ENCODE data around the gene KYAT1.
A peak's percentile ranks its signal among the peaks of the same experiment; 100 is the strongest.

Gene KYAT1

DNA sequence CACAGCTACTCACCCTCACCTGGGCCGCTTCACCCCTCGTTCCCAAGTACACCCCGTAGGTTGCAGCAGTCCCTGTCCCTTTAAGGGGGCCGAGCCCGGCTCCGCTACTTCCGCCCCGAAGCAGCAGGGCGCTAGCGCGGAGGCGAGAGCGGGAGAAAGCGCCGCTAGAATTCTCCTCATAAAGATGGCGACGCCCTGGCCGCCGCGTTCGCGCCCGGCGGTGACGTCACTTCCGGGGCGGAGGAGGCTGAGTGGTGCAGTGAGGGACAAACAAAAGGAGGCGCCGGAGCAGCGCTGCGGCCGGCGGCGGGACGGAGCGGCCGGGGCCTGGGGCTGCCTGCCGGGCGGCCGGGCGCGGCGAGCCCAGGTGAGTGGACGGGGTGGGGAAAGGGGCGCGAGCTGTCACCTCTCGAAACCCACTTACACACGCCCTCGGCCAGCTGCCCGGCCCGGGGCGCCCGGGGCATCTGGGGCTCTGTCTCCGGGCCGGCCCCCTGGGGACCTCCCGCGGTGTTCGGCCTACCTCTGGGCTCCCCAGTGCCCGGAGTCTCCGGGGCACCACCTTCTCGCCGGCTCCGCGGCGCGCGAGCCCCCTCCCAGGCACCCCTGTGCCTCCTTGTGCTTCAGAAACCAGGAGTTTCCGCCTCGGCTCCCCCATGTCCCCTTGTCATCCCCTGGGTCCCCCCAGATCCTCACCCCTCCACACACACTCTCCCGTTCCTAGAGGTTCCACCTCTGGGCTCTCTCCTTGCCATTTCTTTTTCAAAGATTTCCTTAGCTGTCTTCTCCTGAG is at the start of gene KYAT1, which contains the start of gene LRRC8A:
TSS of gene KYAT1 (minus strand) at position 67 of the 793 bp plus-strand sequence. CDS start 36,545 bp downstream, outside the sequence.
TSS of gene LRRC8A (plus strand) at position 250 of the 793 bp plus-strand sequence. CDS start 25,032 bp downstream, outside the sequence.
- peak; percentile 96 for DNase-seq (ENCODE audit: low spot score)

DNA sequence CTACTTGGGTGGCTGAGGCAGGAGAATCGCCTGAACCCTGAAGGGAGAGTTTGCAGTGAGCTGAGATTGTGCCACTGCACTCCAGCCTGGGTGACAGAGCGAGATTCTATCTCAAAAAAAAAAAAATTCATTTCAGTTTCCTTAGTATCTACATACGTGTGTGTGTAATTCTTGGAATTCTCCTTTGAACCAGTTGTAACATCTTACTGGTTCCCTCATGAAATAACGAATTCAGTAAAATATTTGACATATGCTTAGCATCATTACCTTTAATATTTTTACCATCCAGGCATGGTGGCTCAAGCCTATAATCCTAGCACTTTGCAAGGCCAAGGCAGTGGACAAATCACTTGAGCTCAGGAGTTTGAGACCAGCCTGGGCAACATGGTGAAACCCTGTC is 47.8 kb upstream of the KYAT1 start:
- DNase-seq (ENCODE audit: low spot score): no peak

DNA sequence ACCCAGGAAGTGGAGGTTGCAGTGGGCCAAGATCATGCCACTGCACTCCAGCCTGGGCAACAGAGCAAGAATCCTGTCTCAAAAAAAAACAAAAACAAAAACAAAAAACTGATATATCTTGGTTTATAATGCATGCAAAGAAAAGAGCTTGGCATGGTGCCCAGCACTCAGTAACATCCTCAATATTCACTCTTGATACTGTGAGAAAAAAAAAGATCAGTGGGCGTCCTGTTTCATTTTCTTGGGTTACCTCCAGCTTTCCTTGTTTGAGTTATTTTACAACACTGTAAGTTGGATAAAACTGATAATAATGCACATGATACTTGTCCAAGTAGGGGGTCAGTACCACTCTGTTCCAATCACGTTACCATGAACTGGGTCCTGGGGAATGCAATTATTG is 46.9 kb upstream of the KYAT1 start:
- DNase-seq (ENCODE audit: low spot score): no peak

DNA sequence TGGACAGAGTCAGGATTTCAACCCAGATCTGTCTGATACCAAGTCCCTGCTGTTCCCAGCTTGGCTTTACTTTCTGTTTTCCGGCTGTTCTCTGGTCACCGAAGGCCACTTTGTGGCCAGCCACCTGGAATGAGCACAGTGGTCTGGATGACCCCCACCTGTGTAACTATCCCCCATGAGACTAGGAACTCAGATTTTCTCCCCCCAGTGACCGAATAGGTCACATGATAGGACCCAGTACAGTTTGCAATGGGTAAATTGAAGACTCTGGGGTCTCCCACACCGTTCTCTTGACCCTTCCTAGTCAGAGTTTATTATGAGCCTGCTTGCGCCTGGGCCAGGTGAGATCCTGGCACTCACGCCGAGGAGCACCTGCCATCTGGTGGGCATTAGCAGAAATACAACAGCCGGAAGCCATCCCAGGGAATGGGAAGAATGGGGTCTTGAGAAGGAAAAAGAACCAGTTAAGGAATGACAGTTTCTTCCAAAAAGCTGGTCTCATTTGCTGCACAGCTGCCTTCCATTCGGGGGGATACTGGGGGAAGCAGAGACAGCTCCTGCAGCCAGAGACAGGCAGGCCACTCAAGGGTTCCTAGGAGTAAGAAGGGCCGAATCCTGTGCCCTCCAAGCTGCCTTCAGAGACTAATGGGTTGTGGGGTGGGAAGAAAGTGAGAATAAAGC is 46.1 kb upstream of the KYAT1 start:
- DNase-seq (ENCODE audit: low spot score): peak; percentile 93

DNA sequence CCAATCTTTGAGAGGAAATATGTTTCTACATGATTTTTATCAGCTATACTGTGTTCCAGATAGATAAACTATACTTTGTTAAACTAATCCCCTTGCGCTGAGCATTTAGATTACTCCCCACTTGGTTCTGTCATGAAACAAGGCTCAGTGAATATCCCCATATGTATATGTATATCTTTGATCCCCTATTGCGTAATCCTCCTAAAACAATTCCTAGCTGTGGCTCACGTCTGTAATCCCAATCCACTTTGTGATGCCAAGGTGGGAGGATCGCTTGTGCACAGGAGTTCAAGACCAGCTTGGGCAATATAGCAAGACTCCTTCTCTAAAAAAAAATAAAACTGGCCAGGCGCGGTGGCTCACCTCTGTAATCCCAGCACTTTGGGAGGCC is 41.7 kb upstream of the KYAT1 start:
- DNase-seq (ENCODE audit: low spot score): no peak

DNA sequence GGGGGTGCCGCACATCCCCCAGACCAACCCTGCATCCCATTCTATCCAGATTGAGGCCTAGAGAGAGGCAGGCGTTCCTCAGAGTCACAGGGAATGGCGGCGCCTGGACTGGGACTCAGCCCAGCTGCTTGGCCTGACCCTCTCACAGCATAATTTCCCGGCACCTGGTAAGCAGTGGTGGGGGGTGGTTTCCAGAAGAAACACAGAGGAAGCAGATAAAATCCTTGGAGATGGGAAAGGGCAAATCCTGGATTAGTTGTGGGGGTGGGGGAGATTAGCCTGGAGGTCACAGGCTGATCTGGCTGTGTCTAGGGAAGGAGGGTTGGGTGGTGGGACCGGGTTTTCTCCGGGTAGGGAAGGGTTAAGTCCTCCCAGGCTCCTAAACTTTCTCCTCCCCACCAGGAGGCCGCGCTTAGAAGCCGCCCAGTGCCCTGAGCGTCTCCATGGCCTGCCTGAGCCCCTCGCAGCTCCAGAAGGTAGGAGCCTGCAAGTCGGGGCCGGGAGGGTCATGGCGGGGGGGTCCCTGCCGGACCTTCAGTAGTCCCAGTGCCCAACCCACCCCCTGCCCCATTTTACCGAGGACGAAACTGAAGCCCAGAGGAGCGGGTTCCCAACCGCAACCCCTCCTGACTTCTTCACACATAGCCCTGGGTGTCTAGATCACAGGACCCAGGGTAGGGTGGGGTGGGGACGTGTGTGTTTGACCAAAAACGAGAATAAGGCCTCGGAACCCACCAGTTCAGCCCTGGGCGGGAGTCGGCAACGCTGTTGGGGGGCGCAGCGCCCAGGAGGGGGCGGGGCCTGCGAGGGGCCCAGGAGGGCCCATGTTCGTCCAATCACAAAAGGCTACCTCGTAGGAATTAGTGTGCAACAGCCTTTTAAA is 40.4 kb upstream of the KYAT1 start:
- DNase-seq (ENCODE audit: low spot score): no peak

DNA sequence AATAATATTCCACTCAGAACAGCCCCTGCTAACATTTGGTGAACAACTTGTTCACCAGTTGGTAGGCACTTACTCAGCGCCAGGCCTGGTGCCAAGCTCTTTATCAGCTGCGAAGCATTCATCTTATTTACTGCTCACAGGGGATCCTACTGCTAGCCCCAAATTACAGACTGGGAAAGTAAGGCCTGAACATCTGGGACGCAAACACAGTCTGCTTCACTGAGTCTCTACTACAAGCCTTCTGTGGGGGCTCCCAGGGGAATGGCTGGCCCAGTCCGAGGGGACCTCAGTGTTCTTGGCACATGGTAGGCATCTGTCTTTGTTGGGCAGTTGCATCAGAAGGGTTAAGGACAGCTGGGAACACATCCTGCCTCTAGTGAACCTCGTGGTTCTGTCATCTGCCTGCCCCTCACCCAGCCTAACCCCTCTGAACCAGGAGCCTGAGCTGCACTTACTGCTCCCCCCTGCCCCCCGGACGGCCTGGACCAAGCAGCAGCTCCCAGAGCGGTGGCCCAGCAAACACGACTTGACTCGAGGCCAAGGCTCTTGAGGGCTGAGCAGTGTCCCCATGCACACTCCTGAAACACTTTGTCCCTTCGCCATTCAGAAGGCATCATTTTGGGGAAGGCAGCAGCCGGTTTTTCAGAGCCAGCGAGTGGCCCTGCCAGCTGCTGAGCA is 38.8 kb upstream of the KYAT1 start, which contains the start of gene PHYHD1:
TSS of gene PHYHD1 (plus strand) at position 602 of the 678 bp plus-strand sequence. CDS start 1,342 bp downstream, outside the sequence.
- DNase-seq (ENCODE audit: low spot score): no peak

DNA sequence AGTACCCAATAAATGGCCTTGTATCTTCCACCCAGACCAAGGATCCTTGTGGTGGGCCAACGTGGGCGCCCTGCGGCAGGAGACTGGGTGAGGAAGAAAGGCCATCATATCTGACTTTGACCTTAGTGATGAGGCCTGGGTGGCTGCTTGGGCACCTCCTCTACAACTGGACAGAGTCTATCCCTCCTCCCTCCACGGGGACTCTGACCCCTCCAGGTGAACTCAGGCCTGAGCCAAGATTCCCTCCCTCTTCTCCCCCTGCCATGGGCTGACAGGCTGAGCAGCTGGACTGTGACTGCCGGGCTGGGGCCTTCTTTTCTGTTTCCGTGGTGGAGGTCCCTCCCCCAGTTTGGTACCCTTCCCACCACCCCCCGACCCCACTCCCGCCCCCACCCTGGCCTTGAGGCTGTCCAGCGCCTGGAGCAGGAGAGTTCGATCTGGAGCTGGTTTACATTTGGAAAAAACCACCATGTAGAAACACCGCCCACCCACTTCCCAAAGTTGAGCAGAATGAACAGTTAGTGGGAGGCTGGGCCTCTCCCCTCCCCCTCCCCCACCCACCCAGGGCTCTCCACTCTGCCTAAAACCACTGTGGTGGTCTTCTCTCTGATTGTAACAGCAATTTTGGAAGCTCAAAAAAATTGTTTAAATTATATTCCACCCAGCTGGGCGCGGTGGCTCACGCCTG is 37.8 kb upstream of the KYAT1 start:
- DNase-seq (ENCODE audit: low spot score): peak; percentile 48

DNA sequence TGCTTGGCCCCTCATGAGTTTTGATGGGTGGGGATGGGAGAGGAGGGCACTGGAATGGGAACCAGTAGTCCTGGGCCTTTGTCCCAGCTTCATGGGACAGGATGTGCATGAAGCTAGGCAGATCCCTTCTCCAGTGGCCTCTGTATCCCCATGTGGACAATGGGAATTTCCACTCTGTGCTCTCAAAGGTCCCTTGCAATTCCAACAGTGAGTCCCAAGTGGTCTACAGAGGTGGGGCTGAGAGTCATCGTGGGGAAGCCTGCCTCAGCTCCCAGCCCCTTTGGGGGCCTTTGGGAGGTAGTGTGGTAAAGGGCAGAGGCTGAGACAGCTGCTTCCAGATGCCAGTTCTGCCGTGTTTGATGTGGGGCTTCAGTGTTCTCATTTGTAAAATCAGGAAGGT is 37.2 kb upstream of the KYAT1 start:
- DNase-seq (ENCODE audit: low spot score): no peak

DNA sequence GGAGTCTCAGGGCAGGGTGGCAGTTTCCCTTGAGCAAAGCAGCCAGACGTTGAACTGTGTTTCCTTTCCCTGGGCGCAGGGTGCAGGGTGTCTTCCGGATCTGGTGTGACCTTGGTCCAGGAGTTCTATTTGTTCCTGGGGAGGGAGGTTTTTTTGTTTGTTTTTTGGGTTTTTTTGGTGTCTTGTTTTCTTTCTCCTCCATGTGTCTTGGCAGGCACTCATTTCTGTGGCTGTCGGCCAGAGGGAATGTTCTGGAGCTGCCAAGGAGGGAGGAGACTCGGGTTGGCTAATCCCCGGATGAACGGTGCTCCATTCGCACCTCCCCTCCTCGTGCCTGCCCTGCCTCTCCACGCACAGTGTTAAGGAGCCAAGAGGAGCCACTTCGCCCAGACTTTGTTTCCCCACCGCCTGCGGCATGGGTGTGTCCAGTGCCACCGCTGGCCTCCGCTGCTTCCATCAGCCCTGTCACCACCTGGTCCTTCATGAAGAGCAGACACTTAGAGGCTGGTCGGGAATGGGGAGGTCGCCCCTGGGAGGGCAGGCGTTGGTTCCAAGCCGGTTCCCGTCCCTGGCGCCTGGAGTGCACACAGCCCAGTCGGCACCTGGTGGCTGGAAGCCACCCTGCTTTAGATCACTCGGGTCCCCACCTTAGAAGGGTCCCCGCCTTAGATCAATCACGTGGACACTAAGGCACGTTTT is 35.5 kb upstream of the KYAT1 start:
- DNase-seq (ENCODE audit: low spot score): no peak

DNA sequence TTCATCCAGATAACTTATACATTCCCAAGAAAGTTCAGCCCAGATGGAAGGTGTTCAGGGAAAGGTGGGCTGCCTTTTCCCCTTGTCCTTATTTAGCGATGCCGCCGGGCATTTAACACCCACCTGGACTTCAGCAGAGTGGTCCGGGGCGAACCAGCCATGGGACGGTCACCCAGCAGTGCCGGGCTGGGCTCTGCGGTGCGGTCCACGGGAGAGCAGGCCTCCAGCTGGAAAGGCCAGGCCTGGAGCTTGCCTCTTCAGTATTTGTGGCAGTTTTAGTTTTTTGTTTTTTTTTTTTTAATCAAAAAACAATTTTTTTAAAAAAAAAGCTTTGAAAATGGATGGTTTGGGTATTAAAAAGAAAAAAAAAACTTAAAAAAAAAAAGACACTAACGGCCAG is 35.0 kb upstream of the KYAT1 start:
- no peak for DNase-seq (ENCODE audit: low spot score)

DNA sequence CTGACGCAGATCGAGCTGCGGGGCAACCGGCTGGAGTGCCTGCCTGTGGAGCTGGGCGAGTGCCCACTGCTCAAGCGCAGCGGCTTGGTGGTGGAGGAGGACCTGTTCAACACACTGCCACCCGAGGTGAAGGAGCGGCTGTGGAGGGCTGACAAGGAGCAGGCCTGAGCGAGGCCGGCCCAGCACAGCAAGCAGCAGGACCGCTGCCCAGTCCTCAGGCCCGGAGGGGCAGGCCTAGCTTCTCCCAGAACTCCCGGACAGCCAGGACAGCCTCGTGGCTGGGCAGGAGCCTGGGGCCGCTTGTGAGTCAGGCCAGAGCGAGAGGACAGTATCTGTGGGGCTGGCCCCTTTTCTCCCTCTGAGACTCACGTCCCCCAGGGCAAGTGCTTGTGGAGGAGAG is 34.5 kb upstream of the KYAT1 start:
- DNase-seq (ENCODE audit: low spot score): no peak

DNA sequence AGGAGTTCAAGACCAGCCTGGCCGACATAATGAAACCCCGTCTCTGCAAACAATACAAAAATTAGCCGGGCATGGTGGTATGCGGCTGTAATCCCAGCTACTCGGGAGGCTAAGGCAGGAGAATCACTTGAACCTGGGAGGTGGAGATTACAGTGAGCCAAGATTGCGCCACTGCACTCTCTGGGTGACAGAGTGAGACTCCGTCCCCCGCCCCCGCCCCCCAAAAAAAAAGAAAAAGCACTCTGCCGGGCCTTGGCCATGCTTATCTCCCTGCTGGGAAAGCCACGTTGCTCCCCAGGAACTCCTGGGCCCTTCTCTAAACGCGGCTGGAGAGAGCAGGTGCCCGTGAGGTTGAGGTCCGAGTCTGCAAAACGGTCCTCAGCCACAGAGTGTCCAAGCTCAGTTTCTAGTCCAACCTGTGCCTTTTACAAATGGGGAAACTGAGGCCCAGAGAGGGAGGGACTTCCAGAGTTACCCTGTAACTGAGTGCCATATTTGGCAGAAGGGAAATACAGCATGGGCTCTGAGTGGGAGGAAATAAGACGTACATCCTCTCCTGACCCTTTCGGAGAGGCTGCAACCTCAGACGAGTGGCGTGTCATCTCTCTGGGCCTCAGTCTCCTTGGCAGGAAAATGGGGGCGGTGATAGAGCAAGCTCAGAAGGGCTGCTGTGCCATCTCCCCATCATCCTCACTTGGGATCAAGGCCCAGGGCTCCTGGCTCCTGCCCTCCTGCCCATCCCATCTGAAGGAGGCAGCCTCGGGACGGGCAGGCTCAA is 32.4 kb upstream of the KYAT1 start:
- no peak for DNase-seq (ENCODE audit: low spot score)

DNA sequence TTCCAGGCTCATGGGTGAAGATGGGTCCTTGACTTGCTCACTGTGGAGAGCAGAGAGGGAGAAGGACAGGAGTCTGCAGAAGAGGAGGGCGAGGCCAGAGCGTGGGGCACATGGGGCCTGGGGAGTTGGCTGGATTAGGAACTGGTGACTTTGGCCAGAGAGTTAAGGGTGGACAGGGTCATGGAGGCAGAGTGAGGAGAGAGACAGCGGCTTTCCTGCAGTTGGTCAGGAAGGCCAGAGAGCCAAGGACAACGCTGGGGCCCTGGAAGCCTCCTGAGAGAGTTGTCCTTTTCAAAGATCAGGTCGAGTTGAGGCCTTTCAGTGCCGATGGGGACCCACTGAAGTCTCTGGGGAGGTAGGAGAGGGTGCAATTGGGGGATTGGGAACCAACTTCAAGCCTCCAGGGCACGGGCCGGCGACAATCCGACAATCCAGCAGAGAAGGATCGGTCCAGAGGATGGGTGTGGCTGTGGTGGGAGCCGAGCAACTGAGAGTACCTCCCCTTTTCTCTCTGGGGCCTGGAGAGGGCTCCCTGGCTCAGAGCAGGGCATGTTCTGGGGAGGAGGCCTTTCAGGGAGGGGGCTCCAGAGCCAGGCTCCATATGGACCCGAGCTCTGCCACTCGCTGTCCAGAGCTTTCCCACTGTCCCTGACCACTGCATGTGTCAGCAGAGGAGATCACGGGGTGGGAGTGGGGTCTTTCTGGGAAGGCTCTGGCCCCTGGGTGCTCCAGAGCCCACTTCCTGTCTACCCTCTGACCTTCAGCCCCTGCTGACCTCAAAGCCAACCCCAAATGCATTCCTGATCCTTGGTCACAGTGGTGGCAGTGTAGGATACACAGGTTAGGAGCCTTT is 31.5 kb upstream of the KYAT1 start:
- DNase-seq (ENCODE audit: low spot score): no peak

DNA sequence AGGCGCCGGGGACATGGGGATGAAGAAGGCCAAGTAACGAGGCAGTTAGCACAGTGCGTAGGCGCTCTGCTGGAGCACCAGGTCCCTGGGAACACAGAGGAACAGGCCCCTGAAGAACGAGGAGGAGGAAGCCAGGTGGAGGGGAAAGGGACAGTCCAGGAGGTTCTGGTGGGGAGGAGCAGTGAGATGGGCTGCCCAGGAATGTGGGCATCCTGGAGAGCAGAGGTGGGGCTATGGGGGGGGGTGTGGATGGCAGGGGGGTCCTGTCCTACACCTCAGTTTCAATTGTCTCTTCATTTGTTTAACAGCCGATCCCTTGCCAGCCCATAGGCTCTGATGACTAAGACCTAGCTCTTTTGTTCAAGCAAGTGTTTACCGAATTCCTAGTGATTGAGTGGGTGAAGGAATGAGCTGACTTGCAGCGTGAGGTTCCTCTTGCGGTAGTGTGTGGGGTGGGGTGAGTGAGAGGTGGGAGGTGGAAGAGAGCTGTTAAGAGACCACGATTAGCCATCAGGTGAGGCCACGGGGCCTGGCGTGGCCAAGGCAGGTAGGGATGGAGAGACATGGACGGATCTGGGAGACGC is 30.6 kb upstream of the KYAT1 start:
- DNase-seq (ENCODE audit: low spot score): no peak

DNA sequence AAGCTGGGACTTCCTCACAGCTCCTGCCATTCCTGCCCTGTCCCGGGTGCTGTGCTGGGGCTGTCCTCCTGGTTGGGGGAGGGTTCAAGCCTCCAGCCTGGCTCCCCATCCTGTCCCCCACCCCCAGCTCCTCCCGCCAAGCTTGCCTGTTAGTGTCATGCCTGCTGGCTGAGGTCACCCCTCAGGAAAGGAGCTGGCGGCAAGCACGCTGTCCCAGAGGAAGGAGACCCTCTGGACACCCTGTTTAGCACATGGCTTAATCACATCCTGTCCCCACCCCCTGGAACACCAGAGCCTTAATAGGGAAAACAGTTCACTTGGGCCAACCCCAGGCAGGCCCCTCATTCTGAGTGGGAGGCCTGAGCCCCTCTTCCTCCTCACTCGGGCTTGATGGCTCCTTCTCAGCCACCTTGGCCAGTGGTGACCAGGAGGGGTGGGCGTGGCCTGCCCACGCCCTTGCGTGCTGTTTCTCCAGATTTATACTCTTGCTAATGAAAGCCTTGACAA is 29.8 kb upstream of the KYAT1 start:
- no peak for DNase-seq (ENCODE audit: low spot score)

DNA sequence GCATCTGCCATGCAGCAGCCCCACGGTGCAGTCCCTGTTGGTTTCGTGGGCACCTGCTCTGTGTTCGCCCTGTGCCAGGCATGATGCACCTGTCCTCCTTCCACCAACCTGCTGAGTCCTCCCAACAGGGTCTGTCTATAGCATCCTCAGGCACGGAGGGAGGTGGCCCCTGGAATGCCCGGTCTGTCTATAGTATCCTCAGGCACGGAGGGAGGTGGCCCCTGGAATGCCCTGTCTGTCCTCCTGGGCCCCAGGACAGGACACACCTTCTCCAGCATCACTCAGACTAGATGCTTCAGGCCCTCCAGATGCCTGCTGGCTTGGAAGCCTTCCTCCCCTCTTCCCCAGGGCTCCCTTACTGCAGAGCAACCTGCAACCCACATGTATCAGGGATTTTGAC is 29.2 kb upstream of the KYAT1 start:
- DNase-seq (ENCODE audit: low spot score): no peak

DNA sequence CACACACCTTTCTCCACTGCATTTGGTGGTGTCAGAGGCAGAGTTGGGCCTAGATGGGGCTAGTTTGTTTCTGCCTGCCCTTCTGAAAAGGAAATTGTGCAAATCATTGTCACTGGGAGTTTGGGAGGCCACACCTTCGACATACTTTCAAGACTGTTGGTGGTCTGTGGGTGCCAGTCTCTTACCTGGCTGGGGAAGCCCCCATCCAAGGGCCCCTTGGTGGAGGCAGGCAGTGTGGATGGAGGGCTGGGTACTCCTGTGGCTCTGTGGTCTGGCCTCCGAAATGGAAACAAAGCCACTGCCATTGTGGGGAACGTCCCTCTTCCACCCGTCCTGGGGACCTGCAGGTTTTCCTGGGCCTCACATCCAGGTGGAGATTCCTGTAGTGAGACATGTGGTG is 28.1 kb upstream of the KYAT1 start:
- DNase-seq (ENCODE audit: low spot score): no peak

Measured in HuH-7 (cell line).